ENCODE data around the gene LARP1B. TPM values are rescaled to one million over a fixed set of nuclear protein-coding genes. Genes with fewer than 3 reads are reported as not detected.
"Not testable (repeated sequence)": the region's sequence is repeated elsewhere in the genome, so short reads cannot be mapped to it uniquely, and the experiment has no call there.

LARP1B gene
- total RNA-seq, 1 donor, result 27.9 TPM

GRCh38 chr4:128242601-128243000 is 181.5 kb downstream of the LARP1B start:
- no peak overlapping the region for H3K4me2 ChIP-seq (ENCODE audit: insufficient read depth, low read length)
- TF ChIP-seq, protein P1, sequence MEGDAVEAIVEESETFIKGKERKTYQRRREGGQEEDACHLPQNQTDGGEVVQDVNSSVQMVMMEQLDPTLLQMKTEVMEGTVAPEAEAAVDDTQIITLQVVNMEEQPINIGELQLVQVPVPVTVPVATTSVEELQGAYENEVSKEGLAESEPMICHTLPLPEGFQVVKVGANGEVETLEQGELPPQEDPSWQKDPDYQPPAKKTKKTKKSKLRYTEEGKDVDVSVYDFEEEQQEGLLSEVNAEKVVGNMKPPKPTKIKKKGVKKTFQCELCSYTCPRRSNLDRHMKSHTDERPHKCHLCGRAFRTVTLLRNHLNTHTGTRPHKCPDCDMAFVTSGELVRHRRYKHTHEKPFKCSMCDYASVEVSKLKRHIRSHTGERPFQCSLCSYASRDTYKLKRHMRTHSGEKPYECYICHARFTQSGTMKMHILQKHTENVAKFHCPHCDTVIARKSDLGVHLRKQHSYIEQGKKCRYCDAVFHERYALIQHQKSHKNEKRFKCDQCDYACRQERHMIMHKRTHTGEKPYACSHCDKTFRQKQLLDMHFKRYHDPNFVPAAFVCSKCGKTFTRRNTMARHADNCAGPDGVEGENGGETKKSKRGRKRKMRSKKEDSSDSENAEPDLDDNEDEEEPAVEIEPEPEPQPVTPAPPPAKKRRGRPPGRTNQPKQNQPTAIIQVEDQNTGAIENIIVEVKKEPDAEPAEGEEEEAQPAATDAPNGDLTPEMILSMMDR (IDR thresholded peaks at IDR 0.05; ENCODE audit: extremely low read depth, low read depth, low read length), result no peak
- no peaks in the 10 kb centered on the region for H4K20me1 ChIP-seq (ENCODE audit: insufficient read depth, low read length)
- no peak overlapping the region for H3K4me3 ChIP-seq (ENCODE audit: insufficient read depth, low read length)
- peaks cover 27% of the 10 kb centered on the region for H3K4me1 ChIP-seq (ENCODE audit: insufficient read depth, low read length)
- H3K36me3 ChIP-seq (ENCODE audit: insufficient read depth, low read length), result no peaks in the 10 kb centered on the region
- DNase-seq (ENCODE audit: insufficient read length, low spot score, missing footprints), result no peak
- H3K27me3 ChIP-seq (ENCODE audit: insufficient read depth, low read length), result no peaks in the 10 kb centered on the region
- H3K9me3 ChIP-seq (ENCODE audit: low read depth, low read length), result no peaks in the 10 kb centered on the region
- H3K27ac ChIP-seq (ENCODE audit: low read depth, low read length), result no peak overlapping the region
- H3K79me2 ChIP-seq (ENCODE audit: insufficient read depth, low read length), result no peaks in the 10 kb centered on the region
- H2AFZ ChIP-seq (ENCODE audit: low read length), result no peak overlapping the region

DNA sequence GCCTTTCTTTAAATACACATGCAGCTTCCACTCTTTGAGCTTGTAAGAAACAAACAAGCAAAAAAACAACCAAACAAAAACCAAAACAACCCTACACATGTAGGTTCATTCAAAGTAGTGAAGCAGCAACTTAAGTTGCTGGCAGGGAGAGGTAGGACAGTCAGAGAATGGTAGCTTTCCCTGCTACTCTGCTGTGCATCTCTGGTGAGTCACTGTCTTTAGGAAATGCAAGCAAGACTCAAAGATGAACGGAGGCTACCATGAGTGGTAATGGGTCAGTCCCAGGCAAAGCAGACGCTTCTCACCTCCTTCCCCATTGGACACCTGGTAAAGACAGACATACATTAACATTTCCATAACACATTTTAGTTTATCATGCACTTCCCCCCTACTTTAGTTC is 183.3 kb downstream of the LARP1B start:
- no peak overlapping the region for H3K27ac ChIP-seq (ENCODE audit: low read depth, low read length)
- H2AFZ ChIP-seq (ENCODE audit: low read length), result peak overlapping the region; percentile 16
- H3K4me2 ChIP-seq (ENCODE audit: insufficient read depth, low read length), result no peak overlapping the region
- H4K20me1 ChIP-seq (ENCODE audit: insufficient read depth, low read length), result no peaks in the 10 kb centered on the region
- TF ChIP-seq, protein P1 (IDR thresholded peaks at IDR 0.05; ENCODE audit: extremely low read depth, low read depth, low read length), result no peak
- DNase-seq (ENCODE audit: insufficient read length, low spot score, missing footprints), result no peak
- H3K4me3 ChIP-seq (ENCODE audit: insufficient read depth, low read length), result no peak overlapping the region
- H3K4me1 ChIP-seq (ENCODE audit: insufficient read depth, low read length), result peaks cover 27% of the 10 kb centered on the region
- no peaks in the 10 kb centered on the region for H3K36me3 ChIP-seq (ENCODE audit: insufficient read depth, low read length)
- no peaks in the 10 kb centered on the region for H3K27me3 ChIP-seq (ENCODE audit: insufficient read depth, low read length)
- H3K9me3 ChIP-seq (ENCODE audit: low read depth, low read length), result peaks cover 2% of the 10 kb centered on the region
- H3K79me2 ChIP-seq (ENCODE audit: insufficient read depth, low read length), result no peaks in the 10 kb centered on the region

- H2AFZ ChIP-seq (ENCODE audit: low read length); H3K4me2 ChIP-seq (ENCODE audit: insufficient read depth, low read length); H3K9me3 ChIP-seq (ENCODE audit: low read depth, low read length); H3K36me3 ChIP-seq (ENCODE audit: insufficient read depth, low read length); DNase-seq (ENCODE audit: insufficient read length, low spot score, missing footprints); H3K27me3 ChIP-seq (ENCODE audit: insufficient read depth, low read length); H4K20me1 ChIP-seq (ENCODE audit: insufficient read depth, low read length); H3K27ac ChIP-seq (ENCODE audit: low read depth, low read length); H3K79me2 ChIP-seq (ENCODE audit: insufficient read depth, low read length); H3K4me3 ChIP-seq (ENCODE audit: insufficient read depth, low read length): not testable (repeated sequence)
- H3K4me1 ChIP-seq (ENCODE audit: insufficient read depth, low read length), result peaks cover 27% of the 10 kb centered on the region
Measured at GRCh38 chr4:128245391-128245790, 184.3 kb downstream of the LARP1B start.

- Histone ChIP-seq H3K4me2 (ENCODE audit: insufficient read depth, low read length) (no peak overlapping the region), H3K9me3 (ENCODE audit: low read depth, low read length) (peaks cover 5% of the 10 kb centered on the region), H3K27me3 (ENCODE audit: insufficient read depth, low read length) (no peaks in the 10 kb centered on the region), H3K4me1 (ENCODE audit: insufficient read depth, low read length) (peaks cover 6% of the 10 kb centered on the region), H3K4me3 (ENCODE audit: insufficient read depth, low read length) (no peak overlapping the region), H3K36me3 (ENCODE audit: insufficient read depth, low read length) (no peaks in the 10 kb centered on the region), H3K79me2 (ENCODE audit: insufficient read depth, low read length) (no peaks in the 10 kb centered on the region), H3K27ac (ENCODE audit: low read depth, low read length) (no peak overlapping the region), H4K20me1 (ENCODE audit: insufficient read depth, low read length) (no peaks in the 10 kb centered on the region), H2AFZ (ENCODE audit: low read length) (no peak overlapping the region)
- DNase-seq (ENCODE audit: insufficient read length, low spot score, missing footprints), result no peak
- TF ChIP-seq, protein P1 (IDR thresholded peaks at IDR 0.05; ENCODE audit: extremely low read depth, low read depth, low read length), result no peak
Measured at GRCh38 chr4:128247906-128248305, 186.8 kb downstream of the LARP1B start.
